Thyroid gland (tissue), 4 donors: Measurements from ENCODE around the gene PITPNC1. TPM values are rescaled to one million over a fixed set of nuclear protein-coding genes. Genes with fewer than 3 reads are reported as not detected.
A peak's percentile ranks its signal among the peaks of the same experiment; 100 is the strongest.

Source experiments
- DNase-seq, 2 donors: peaks; one replicate each; pipeline ENCODE4 v3.0.0-alpha.2; 2019
- H3K27ac ChIP-seq, 3 donors: fragments of 200-600 bp; sonication (generic); 1 replicate in 2 of 3; 2 replicates in 1 of 3; pipeline ENCODE4 v1.5.1; 2016 to 2019; ENCODE audit warnings: mild to moderate bottlenecking in 1 of 3, moderate library complexity in 1 of 3
- H3K27me3 ChIP-seq: fragments of 200-600 bp; sonication (generic); one replicate; pipeline ENCODE4 v1.5.1; 2019
- H3K36me3 ChIP-seq, 2 donors: fragments of 200-600 bp; sonication (generic); one replicate each; pipeline ENCODE4 v1.5.1; 2016 to 2019
- H3K4me1 ChIP-seq, 2 donors: fragments of 200-600 bp; sonication (generic); one replicate each; pipeline ENCODE4 v1.5.1; 2017 to 2019
- H3K4me3 ChIP-seq, 3 donors: fragments of 200-600 bp; sonication (generic); replicated peaks in 1 of 3; 1 replicate in 2 of 3; 2 replicates in 1 of 3; pipeline ENCODE4 v1.5.1; 2016; ENCODE audit warnings: mild to moderate bottlenecking in 1 of 3
- H3K9me3 ChIP-seq: fragments of 200-600 bp; sonication (generic); one replicate; pipeline ENCODE4 v1.5.1; 2017
- CTCF ChIP-seq, 6 experiments: fragments of 200-600 bp in 3 of 6; fragments of 450-650 bp in 3 of 6; sonication (generic) in 3 of 6; IDR thresholded peaks; one replicate each; pipeline ENCODE4 v1.5.1; 2016 to 2019; ENCODE audit warnings: antibody characterized with exemption in 6 of 6, mild to moderate bottlenecking in 2 of 6, inconsistent platforms in 1 of 6, moderate library complexity in 1 of 6
- POLR2A ChIP-seq, 2 donors: fragments of 450-650 bp; IDR thresholded peaks; one replicate each; pipeline ENCODE4 v1.6.1; 2017; ENCODE audit warnings: antibody characterized with exemption in 2 of 2, mild to moderate bottlenecking in 2 of 2, moderate library complexity in 1 of 2
- WGBS, 2 donors: methylation state at CpG; one replicate each; pipeline ENCODE4 v1.1.5; 2017; 5-methylcytosine and 5-hydroxymethylcytosine counted together
- intact Hi-C: fragments of 100-400 bp; cut with DNase I; formaldehyde crosslinking; loops from one replicate; pipeline ENCODE4 v1.15.1; 2023
- total RNA-seq, 4 donors: library from RNA; depleted of rRNA; stranded (reverse); fragments of >200 nt; gene quantifications; one replicate each; pipeline ENCODE4 v1.2.3, GENCODE V29; 2016

Gene PITPNC1
- total RNA-seq, 4 donors from 2014 or later = 3.6 to 14.2 (median 7.3) TPM

GRCh38 chr17:67716405-67716798 is 339.3 kb downstream of the PITPNC1 start:
- intact Hi-C loops = loop anchor here (10.0 kb wide), 1 partner anchor 342 kb away; the partner anchor contains the start of gene PITPNC1
- no peaks in the 10 kb centered on the region for H3K27me3 ChIP-seq
- H3K4me1 ChIP-seq = peaks cover 9 to 10% of the 10 kb centered on the region in 2 donors
- WGBS, 2 donors = 94% methylated on average over 6 of the region's 6 CpGs
- no peak for TF ChIP-seq CTCF (IDR thresholded peaks at IDR 0.05)
- TF ChIP-seq POLR2A (IDR thresholded peaks at IDR 0.05) = no peak
- H3K4me3 ChIP-seq = no peak overlapping the region
- no peak for DNase-seq
- peaks cover 3 to 10% of the 10 kb centered on the region in 2 donors for H3K36me3 ChIP-seq
- no peaks in the 10 kb centered on the region for H3K9me3 ChIP-seq
- H3K27ac ChIP-seq = no peak overlapping the region

DNA sequence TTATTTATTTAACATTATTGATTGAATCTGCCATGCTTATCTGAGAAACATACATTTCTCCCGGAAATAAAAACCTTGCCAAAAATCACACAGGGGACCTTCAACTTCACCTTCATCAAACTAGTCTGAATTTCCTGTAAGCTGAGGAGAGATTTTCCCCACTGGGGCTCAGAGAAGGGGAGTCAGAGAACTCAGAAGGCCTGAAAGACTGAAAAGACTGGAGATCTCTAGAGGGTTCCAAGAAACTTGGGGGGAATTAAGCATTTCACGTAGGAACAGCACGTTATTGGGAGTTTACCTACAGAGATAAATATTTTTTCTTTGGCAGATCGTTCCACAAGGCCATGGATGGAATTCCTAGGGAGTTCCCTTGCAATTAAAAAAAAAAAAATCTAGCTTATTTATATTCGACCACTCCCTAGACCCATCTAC is 340.1 kb downstream of the PITPNC1 start:
- DNase-seq = no peak
- H3K4me3 ChIP-seq = peak overlapping the region in 2 of 3 donors; percentile 54 to 86
- H3K36me3 ChIP-seq = peaks cover 9 to 18% of the 10 kb centered on the region in 2 donors
- 2 to 3% methylated on average over 5 of the region's 5 CpGs for WGBS, 2 donors
- peak overlapping the region; percentile 66 to 84 (median 80) for H3K27ac ChIP-seq
- H3K4me1 ChIP-seq = peaks cover 9 to 10% of the 10 kb centered on the region in 2 donors
- intact Hi-C loops = loop anchor here (10.0 kb wide), 1 partner anchor 342 kb away; the partner anchor contains the start of gene PITPNC1
- no peaks in the 10 kb centered on the region for H3K9me3 ChIP-seq
- no peaks in the 10 kb centered on the region for H3K27me3 ChIP-seq
- TF ChIP-seq CTCF (IDR thresholded peaks at IDR 0.05) (no peak), POLR2A (IDR thresholded peaks at IDR 0.05) (no peak)

GRCh38 chr17:67717624-67718324 is 340.7 kb downstream of the PITPNC1 start, which contains the start of gene NOL11:
Gene NOL11 (plus strand): TSS chr17:67717936. CDS start chr17:67717948, 12 bp downstream.
- Histone ChIP-seq H3K4me1 (peaks cover 9 to 10% of the 10 kb centered on the region in 2 donors), H3K4me3 (peak within 1 kb of the TSS; percentile 38 to 93 (median 86)), H3K9me3 (no peaks in the 10 kb centered on the region), H3K36me3 (peaks cover 9 to 22% of the 10 kb centered on the region in 2 donors), H3K27me3 (no peaks in the 10 kb centered on the region), H3K27ac (peak within 1 kb of the TSS; percentile 67 to 84 (median 80))
- TF ChIP-seq POLR2A (IDR thresholded peaks at IDR 0.05) (peak in 1 of 2 donors; percentile 94), CTCF (IDR thresholded peaks at IDR 0.05) (peak; percentile 60 to 99 (median 92))
- intact Hi-C loops = loop anchor here (10.0 kb wide), 1 partner anchor 343 kb away; the partner anchor contains the start of gene PITPNC1
- DNase-seq = peak; percentile 98 to 99
- 0% methylated on average over 31 to 46 of the region's 49 CpGs for WGBS, 2 donors

GRCh38 chr17:67718325-67718941 is 341.4 kb downstream of the PITPNC1 start:
- WGBS, 2 donors = 0 to 1% methylated on average over 15 to 16 of the region's 16 CpGs
- Histone ChIP-seq H3K36me3 (peaks cover 10 to 23% of the 10 kb centered on the region in 2 donors), H3K9me3 (no peaks in the 10 kb centered on the region), H3K4me3 (peak overlapping the region; percentile 38 to 93 (median 86)), H3K27ac (peak overlapping the region in 2 of 3 donors; percentile 67 to 80), H3K27me3 (no peaks in the 10 kb centered on the region), H3K4me1 (peaks cover 9 to 10% of the 10 kb centered on the region in 2 donors)
- no peak for DNase-seq
- intact Hi-C loops = loop anchor here (10.0 kb wide), 1 partner anchor 344 kb away; the partner anchor contains the start of gene PITPNC1
- TF ChIP-seq CTCF (IDR thresholded peaks at IDR 0.05) (no peak), POLR2A (IDR thresholded peaks at IDR 0.05) (no peak)
